HG02973 (cell line): ENCODE measurements around the gene ATP5PO.
"Not testable (repeated sequence)": the region's sequence is repeated elsewhere in the genome, so short reads cannot be mapped to it uniquely, and the experiment has no call there.

Experiments used
- ATAC-seq: cut with Tn5 transposase; IDR thresholded peaks from one replicate; pipeline ENCODE4 v1.9.1; 2021; ENCODE audit warnings: moderate library complexity; ENCODE audit not compliant: unreplicated experiment

Gene ATP5PO

GRCh38 chr21:33872881-33873515, 42.6 kb downstream of the ATP5PO start:
- no peak for ATAC-seq

GRCh38 chr21:33871171-33871570, 44.4 kb downstream of the ATP5PO start:
- no peak for ATAC-seq

- ATAC-seq: no peak
Measured at GRCh38 chr21:33870768-33871167, 44.8 kb downstream of the ATP5PO start.

- no peak for ATAC-seq
Measured at GRCh38 chr21:33869873-33870272, 45.7 kb downstream of the ATP5PO start.

- not testable (repeated sequence) for ATAC-seq
Measured at GRCh38 chr21:33867868-33868267, 47.7 kb downstream of the ATP5PO start.

GRCh38 chr21:33866826-33867225, 48.8 kb downstream of the ATP5PO start:
- ATAC-seq: no peak

- ATAC-seq: no peak
Measured at GRCh38 chr21:33865996-33866575, 49.5 kb downstream of the ATP5PO start.

- no peak for ATAC-seq
Measured at GRCh38 chr21:33865176-33865575, 50.4 kb downstream of the ATP5PO start.

- ATAC-seq: no peak
Measured at GRCh38 chr21:33864150-33864549, 51.5 kb downstream of the ATP5PO start.

- not testable (repeated sequence) for ATAC-seq
Measured at GRCh38 chr21:33863191-33863590, 52.4 kb downstream of the ATP5PO start.

GRCh38 chr21:33861125-33861524, 54.5 kb downstream of the ATP5PO start:
- no peak for ATAC-seq

- ATAC-seq: no peak
Measured at GRCh38 chr21:33860332-33860879, 55.2 kb downstream of the ATP5PO start.

GRCh38 chr21:33859373-33860102, 56.1 kb downstream of the ATP5PO start:
- ATAC-seq: no peak

GRCh38 chr21:33858667-33859372, 56.8 kb downstream of the ATP5PO start:
- ATAC-seq: no peak

GRCh38 chr21:33857846-33858666, 57.5 kb downstream of the ATP5PO start:
- ATAC-seq: no peak

- ATAC-seq: no peak
Measured at GRCh38 chr21:33856893-33857527, 58.6 kb downstream of the ATP5PO start.

- no peak for ATAC-seq
Measured at GRCh38 chr21:33855190-33855589, 60.4 kb downstream of the ATP5PO start.

- no peak for ATAC-seq
Measured at GRCh38 chr21:33854604-33855003, 61.0 kb downstream of the ATP5PO start.
